GM23248 (cell line): ENCODE results near the gene GSE1. TPM values are rescaled to one million over a fixed set of nuclear protein-coding genes. Genes with fewer than 3 reads are reported as not detected.

Experiments
- DNase-seq: peaks from one replicate; pipeline ENCODE4 v3.0.0-alpha.2; 2015
- H2AFZ ChIP-seq: fragments of 200-600 bp; sonication (generic); 2 replicates; pipeline ENCODE4 v1.6.1; 2016; ENCODE audit warnings: antibody characterized with exemption
- H3F3A ChIP-seq: fragments of 200-600 bp; sonication (generic); 2 replicates; pipeline ENCODE4 v1.6.1; 2016; ENCODE audit warnings: mild to moderate bottlenecking, antibody characterized with exemption, mixed run types; ENCODE audit not compliant: insufficient read depth
- H3K27ac ChIP-seq: fragments of 200-600 bp; sonication (generic); 2 replicates; pipeline ENCODE4 v1.5.1; 2016; ENCODE audit warnings: mild to moderate bottlenecking
- H3K27me3 ChIP-seq: fragments of 200-600 bp; sonication (generic); replicated peaks from 2 replicates; pipeline ENCODE4 v1.6.1; 2016; ENCODE audit warnings: mild to moderate bottlenecking; ENCODE audit not compliant: insufficient read depth
- H3K36me3 ChIP-seq: fragments of 200-600 bp; sonication (generic); 2 replicates; pipeline ENCODE4 v1.6.1; 2016; ENCODE audit warnings: low read depth, mild to moderate bottlenecking
- H3K4me1 ChIP-seq: fragments of 200-600 bp; sonication (generic); 2 replicates; pipeline ENCODE4 v1.6.1; 2016; ENCODE audit warnings: mild to moderate bottlenecking; ENCODE audit not compliant: insufficient read depth
- H3K4me2 ChIP-seq: fragments of 200-600 bp; sonication (generic); one replicate; pipeline ENCODE4 v1.6.1; 2016; ENCODE audit warnings: mild to moderate bottlenecking; ENCODE audit not compliant: unreplicated experiment
- H3K4me3 ChIP-seq: fragments of 200-600 bp; sonication (generic); 2 replicates; pipeline ENCODE4 v1.5.1; 2016; ENCODE audit warnings: mild to moderate bottlenecking
- H3K79me2 ChIP-seq: fragments of 200-600 bp; sonication (generic); 2 replicates; pipeline ENCODE4 v1.6.1; 2016; ENCODE audit warnings: mild to moderate bottlenecking; ENCODE audit not compliant: insufficient read depth
- H3K9ac ChIP-seq: fragments of 200-600 bp; sonication (generic); 2 replicates; pipeline ENCODE4 v1.6.1; 2016; ENCODE audit warnings: mild to moderate bottlenecking
- H3K9me2 ChIP-seq: fragments of 200-600 bp; sonication (generic); 2 replicates; pipeline ENCODE4 v1.6.1; 2016; ENCODE audit warnings: mixed run types, mild to moderate bottlenecking, moderate library complexity; ENCODE audit not compliant: insufficient read depth
- H3K9me3 ChIP-seq: fragments of 200-600 bp; sonication (generic); one replicate; pipeline ENCODE4 v1.6.1; 2017; ENCODE audit warnings: low read depth
- H4K20me1 ChIP-seq: fragments of 200-600 bp; sonication (generic); 2 replicates; pipeline ENCODE4 v1.6.0; 2016; ENCODE audit not compliant: insufficient read depth
- EZH2 ChIP-seq: fragments of 200-600 bp; sonication (generic); IDR thresholded peaks from 2 replicates; pipeline ENCODE4 v1.6.1; 2018; ENCODE audit warnings: antibody characterized with exemption, mild to moderate bottlenecking; ENCODE audit not compliant: insufficient read depth, poor library complexity, severe bottlenecking
- EZH2phosphoT487 ChIP-seq: fragments of 200-600 bp; sonication (generic); IDR thresholded peaks from 2 replicates; pipeline ENCODE4 v1.6.1; 2018; ENCODE audit warnings: antibody characterized with exemption, moderate library complexity, mild to moderate bottlenecking, low read depth; ENCODE audit not compliant: insufficient read depth
- WGBS, 2 experiments: methylation state at CpG; one replicate each; pipeline ENCODE4 v1.1.6; 2015 to 2017; ENCODE audit warnings: low lambda C conversion rate in 2 of 2, low coverage in 1 of 2; ENCODE audit errors: missing lambda C conversion rate in 2 of 2; 5-methylcytosine and 5-hydroxymethylcytosine counted together
- in situ Hi-C: fragments of 300-500 bp; cut with MboI; formaldehyde crosslinking; loops from 2 replicates; pipeline ENCODE4 v1.15.0; 2020
- polyA plus RNA-seq: library from polyadenylated mRNA; unstranded; fragments of >200 nt; fragmentation: Nextera tagmentation; extraction: Ambion mirVana; gene quantifications from 2 replicates; pipeline ENCODE4 v1.2.1, GENCODE V29; 2016
- total RNA-seq: library from RNA; depleted of rRNA; stranded (reverse); fragments of >200 nt; shearing (Covaris generic); gene quantifications from 2 replicates; pipeline ENCODE4 v1.2.3, GENCODE V29; 2014

Gene GSE1
- total and polyA plus RNA-seq, 2 experiments from 2014 or later: 11.6 to 35.1 TPM

DNA sequence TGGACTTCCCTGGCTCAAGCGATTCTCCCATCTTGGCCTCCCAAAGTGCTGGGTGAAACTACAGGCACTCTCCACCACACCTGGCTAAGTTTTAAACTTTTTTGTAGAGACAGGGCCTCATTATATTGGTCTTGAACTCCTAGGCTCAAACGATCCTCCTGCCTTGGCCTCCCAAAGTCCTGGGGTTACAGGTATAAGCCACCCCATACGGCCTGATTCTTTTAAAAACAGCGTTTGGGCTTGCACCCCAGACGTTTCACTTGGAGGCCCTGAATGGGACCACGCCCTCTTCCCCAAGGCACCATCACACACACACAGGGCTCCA is 105.0 kb downstream of the GSE1 start:
- in situ Hi-C loops: no loop called here
- Histone ChIP-seq H3K9me3 (no peaks in the 10 kb centered on the region), H3K36me3 (no peaks in the 10 kb centered on the region), H4K20me1 (no peaks in the 10 kb centered on the region), H3K4me1 (no peaks in the 10 kb centered on the region), H3F3A (no peaks in the 10 kb centered on the region), H3K9me2 (no peaks in the 10 kb centered on the region), H3K79me2 (no peaks in the 10 kb centered on the region), H3K4me2 (no peak overlapping the region), H2AFZ (no peak overlapping the region), H3K4me3 (no peak overlapping the region), H3K9ac (no peak overlapping the region), H3K27me3 (no peaks in the 10 kb centered on the region), H3K27ac (no peak overlapping the region)
- no peak for DNase-seq
- 36 to 42% methylated on average over 6 of the region's 6 CpGs for WGBS, 2 experiments
- TF ChIP-seq EZH2 (no peak), EZH2phosphoT487 (no peak)

DNA sequence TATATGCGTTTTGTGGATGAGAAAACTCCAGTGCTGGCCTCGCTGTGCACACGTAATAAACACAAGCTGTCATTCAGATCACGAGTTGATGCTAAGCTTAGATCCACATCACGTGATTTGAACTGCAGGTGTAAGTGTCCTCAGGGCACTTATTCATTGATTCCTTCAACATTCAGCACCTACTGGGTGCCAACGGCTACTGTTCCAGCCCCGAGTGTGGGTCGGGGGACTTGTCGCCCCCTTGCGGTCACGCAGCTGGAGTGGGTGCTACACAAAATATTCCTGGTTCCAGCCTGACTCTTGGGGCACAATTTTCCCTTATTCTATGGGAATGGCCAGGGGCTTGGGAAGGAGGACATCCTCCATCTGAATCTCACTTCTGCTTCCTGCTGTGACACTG is 105.6 kb downstream of the GSE1 start:
- DNase-seq: peak; percentile 35
- H3K79me2 ChIP-seq: no peaks in the 10 kb centered on the region
- H3K36me3 ChIP-seq: no peaks in the 10 kb centered on the region
- no peaks in the 10 kb centered on the region for H3F3A ChIP-seq
- no peaks in the 10 kb centered on the region for H3K4me1 ChIP-seq
- in situ Hi-C loops: no loop called here
- H3K27me3 ChIP-seq: no peaks in the 10 kb centered on the region
- H3K4me3 ChIP-seq: no peak overlapping the region
- H3K4me2 ChIP-seq: no peak overlapping the region
- no peak overlapping the region for H3K27ac ChIP-seq
- H3K9me2 ChIP-seq: no peaks in the 10 kb centered on the region
- no peaks in the 10 kb centered on the region for H4K20me1 ChIP-seq
- H2AFZ ChIP-seq: no peak overlapping the region
- H3K9ac ChIP-seq: no peak overlapping the region
- TF ChIP-seq EZH2 (no peak), EZH2phosphoT487 (no peak)
- WGBS, 2 experiments: 47 to 50% methylated on average over 11 of the region's 11 CpGs
- no peaks in the 10 kb centered on the region for H3K9me3 ChIP-seq

DNA sequence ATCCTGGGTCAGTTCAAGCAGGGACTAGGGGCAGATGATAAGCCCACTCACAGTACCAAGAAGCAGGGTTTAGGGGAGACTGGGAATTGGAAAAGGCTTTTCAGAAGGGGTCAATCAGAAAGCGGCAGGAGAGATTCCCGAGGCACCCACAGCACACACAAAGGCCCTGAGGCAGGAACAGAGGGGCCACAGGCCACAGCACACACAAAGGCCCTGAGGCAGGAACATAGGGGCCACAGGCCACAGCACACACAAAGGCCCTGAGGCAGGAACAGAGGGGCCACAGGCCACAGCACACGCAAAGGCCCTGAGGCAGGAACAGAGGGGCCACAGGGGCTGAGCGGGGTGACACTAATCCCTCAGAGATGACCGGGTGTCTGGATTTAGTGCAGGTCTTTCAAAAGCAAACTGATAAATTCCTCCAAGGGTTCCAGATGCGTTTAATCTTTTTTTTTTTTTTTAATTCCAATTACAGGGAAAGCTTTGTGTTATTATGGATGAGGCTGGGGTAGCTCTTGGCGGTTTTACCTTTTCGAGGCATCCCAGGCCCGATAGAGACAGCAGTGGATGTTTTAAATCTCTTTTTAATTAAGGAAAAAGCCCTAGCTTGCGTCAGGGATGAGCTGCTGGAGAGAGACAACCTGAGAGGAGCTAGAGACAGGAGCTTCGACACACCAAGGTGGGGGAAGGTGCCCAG is 106.6 kb downstream of the GSE1 start:
- Histone ChIP-seq H3F3A (no peaks in the 10 kb centered on the region), H3K79me2 (no peaks in the 10 kb centered on the region), H3K4me1 (no peaks in the 10 kb centered on the region), H3K36me3 (no peaks in the 10 kb centered on the region), H3K27ac (no peak overlapping the region), H2AFZ (no peak overlapping the region), H3K9me3 (no peaks in the 10 kb centered on the region), H3K27me3 (no peaks in the 10 kb centered on the region), H3K4me2 (no peak overlapping the region), H4K20me1 (no peaks in the 10 kb centered on the region), H3K9me2 (no peaks in the 10 kb centered on the region), H3K4me3 (no peak overlapping the region), H3K9ac (no peak overlapping the region)
- no peak for DNase-seq
- 91% methylated on average over 11 of the region's 11 CpGs for WGBS, 2 experiments
- no peak for TF ChIP-seq EZH2phosphoT487
- no peak for TF ChIP-seq EZH2
- in situ Hi-C loops: no loop called here

DNA sequence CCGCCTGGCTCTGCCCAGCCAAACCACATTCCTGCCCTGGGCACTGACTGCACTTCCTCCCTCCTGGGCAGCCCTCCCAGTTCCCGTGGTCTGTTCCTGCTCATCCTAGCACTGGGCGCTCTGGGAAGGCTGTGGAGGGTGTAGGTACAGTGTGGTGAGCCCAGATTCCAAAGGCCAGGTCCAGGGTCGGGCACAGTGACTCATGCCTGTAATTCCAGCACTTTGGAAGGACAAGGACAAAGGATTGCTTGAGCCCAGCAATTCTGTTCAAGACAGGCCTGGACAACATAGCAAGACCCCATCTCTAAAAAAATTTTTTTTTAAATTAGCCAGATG is 107.1 kb downstream of the GSE1 start:
- no peak overlapping the region for H3K4me3 ChIP-seq
- H3K27me3 ChIP-seq: no peaks in the 10 kb centered on the region
- H3F3A ChIP-seq: no peaks in the 10 kb centered on the region
- H3K27ac ChIP-seq: no peak overlapping the region
- no peaks in the 10 kb centered on the region for H3K36me3 ChIP-seq
- no peaks in the 10 kb centered on the region for H3K79me2 ChIP-seq
- no peak overlapping the region for H2AFZ ChIP-seq
- in situ Hi-C loops: no loop called here
- TF ChIP-seq EZH2phosphoT487 (no peak), EZH2 (no peak)
- 89 to 90% methylated on average over 4 of the region's 4 CpGs for WGBS, 2 experiments
- no peak overlapping the region for H3K9ac ChIP-seq
- H4K20me1 ChIP-seq: no peaks in the 10 kb centered on the region
- DNase-seq: peak; percentile 15
- no peaks in the 10 kb centered on the region for H3K4me1 ChIP-seq
- H3K4me2 ChIP-seq: no peak overlapping the region
- no peaks in the 10 kb centered on the region for H3K9me2 ChIP-seq
- no peaks in the 10 kb centered on the region for H3K9me3 ChIP-seq
